ENCODE measurements around the gene PRR18.
"Not testable (repeated sequence)": the region's sequence is repeated elsewhere in the genome, so short reads cannot be mapped to it uniquely, and the experiment has no call there.

The PRR18 gene

GRCh38 chr6:166308033-166308768 is at the start of gene PRR18:
PRR18 (minus strand) TSS chr6:166308392; CDS start chr6:166308142, 250 bp downstream.
- no peak for DNase-seq

GRCh38 chr6:166355552-166355951 is 47.4 kb upstream of the PRR18 start:
- DNase-seq, result no peak

- no peak for DNase-seq
Observed at GRCh38 chr6:166354965-166355364, 46.8 kb upstream of the PRR18 start.

GRCh38 chr6:166354143-166354542 is 46.0 kb upstream of the PRR18 start:
- DNase-seq, result no peak

- DNase-seq, result no peak
Observed at GRCh38 chr6:166353507-166353906, 45.3 kb upstream of the PRR18 start.

- no peak for DNase-seq
Observed at GRCh38 chr6:166352923-166353322, 44.7 kb upstream of the PRR18 start.

- no peak for DNase-seq
Observed at GRCh38 chr6:166351715-166352285, 43.6 kb upstream of the PRR18 start.

- no peak for DNase-seq
Observed at GRCh38 chr6:166348305-166348949, 40.2 kb upstream of the PRR18 start.

GRCh38 chr6:166346965-166347364 is 38.8 kb upstream of the PRR18 start:
- no peak for DNase-seq

- DNase-seq, result no peak
Observed at GRCh38 chr6:166346449-166346848, 38.3 kb upstream of the PRR18 start.

- not testable (repeated sequence) for DNase-seq
Observed at GRCh38 chr6:166345672-166346071, 37.5 kb upstream of the PRR18 start.

- DNase-seq, result not testable (repeated sequence)
Observed at GRCh38 chr6:166344921-166345320, 36.7 kb upstream of the PRR18 start.

- DNase-seq, result no peak
Observed at GRCh38 chr6:166344240-166344639, 36.0 kb upstream of the PRR18 start.

- DNase-seq, result no peak
Observed at GRCh38 chr6:166343150-166343487, 34.9 kb upstream of the PRR18 start.

GRCh38 chr6:166342349-166343149 is 34.4 kb upstream of the PRR18 start, which contains the start of gene SFT2D1:
SFT2D1 (minus strand) TSS chr6:166342545; CDS start chr6:166342481, 64 bp downstream.
- peak; percentile 55 for DNase-seq

GRCh38 chr6:166341977-166342348 is 33.8 kb upstream of the PRR18 start:
- no peak for DNase-seq

- no peak for DNase-seq
Observed at GRCh38 chr6:166341464-166341863, 33.3 kb upstream of the PRR18 start.

- DNase-seq, result no peak
Observed at GRCh38 chr6:166338854-166339253, 30.7 kb upstream of the PRR18 start.

GRCh38 chr6:166336847-166337246 is 28.7 kb upstream of the PRR18 start:
- no peak for DNase-seq

GRCh38 chr6:166335378-166336302 is 27.4 kb upstream of the PRR18 start:
- no peak for DNase-seq

GRCh38 chr6:166334878-166335277 is 26.7 kb upstream of the PRR18 start:
- no peak for DNase-seq
